GM06990 (cell line): ENCODE measurements around the gene MYCL.
A peak's percentile ranks its signal among the peaks of the same experiment; 100 is the strongest.

Experiments used
- DNase-seq: peaks from one replicate; pipeline ENCODE4 v3.0.0-alpha.2; 2011; ENCODE audit not compliant: insufficient read length; ENCODE audit errors: extremely low read depth
- H3K27me3 ChIP-seq: replicated peaks from 2 replicates; pipeline ENCODE4 v1.6.0; 2011; ENCODE audit warnings: low read length; ENCODE audit not compliant: control insufficient read depth, insufficient read depth
- H3K36me3 ChIP-seq: 2 replicates; pipeline ENCODE4 v1.5.1; 2011; ENCODE audit warnings: low read length; ENCODE audit not compliant: control insufficient read depth, insufficient read depth
- H3K4me3 ChIP-seq: replicated peaks from 2 replicates; pipeline ENCODE4 v1.5.1; 2011; ENCODE audit warnings: low read depth, mild to moderate bottlenecking, control low read depth, low read length
- CTCF ChIP-seq: IDR thresholded peaks from 2 replicates; pipeline ENCODE4 v1.5.1; 2011; ENCODE audit warnings: low read length, control low read depth, mild to moderate bottlenecking, inconsistent platforms; ENCODE audit not compliant: insufficient read depth, poor library complexity, severe bottlenecking

The MYCL gene

GRCh38 chr1:39900662-39901463 is 854 bp downstream of the MYCL start:
- no peaks in the 10 kb centered on the region; the same call in 1 of the 2 replicates for H3K27me3 ChIP-seq
- peak overlapping the region; percentile 79 for H3K4me3 ChIP-seq
- peak; percentile 37 for DNase-seq
- TF ChIP-seq CTCF, result no peak
- H3K36me3 ChIP-seq, result no peaks in the 10 kb centered on the region

- H3K27me3 ChIP-seq, result no peaks in the 10 kb centered on the region; the same call in 1 of the 2 replicates
- TF ChIP-seq CTCF, result no peak
- H3K4me3 ChIP-seq, result no peak overlapping the region
- H3K36me3 ChIP-seq, result no peaks in the 10 kb centered on the region
- DNase-seq, result no peak
Measured at GRCh38 chr1:39899611-39900538, 1.8 kb downstream of the MYCL start.

GRCh38 chr1:39898648-39899603 is 2.8 kb downstream of the MYCL start:
- DNase-seq, result no peak
- no peaks in the 10 kb centered on the region; the same call in 1 of the 2 replicates for H3K27me3 ChIP-seq
- TF ChIP-seq CTCF, result no peak
- no peaks in the 10 kb centered on the region for H3K36me3 ChIP-seq
- H3K4me3 ChIP-seq, result no peak overlapping the region

DNA sequence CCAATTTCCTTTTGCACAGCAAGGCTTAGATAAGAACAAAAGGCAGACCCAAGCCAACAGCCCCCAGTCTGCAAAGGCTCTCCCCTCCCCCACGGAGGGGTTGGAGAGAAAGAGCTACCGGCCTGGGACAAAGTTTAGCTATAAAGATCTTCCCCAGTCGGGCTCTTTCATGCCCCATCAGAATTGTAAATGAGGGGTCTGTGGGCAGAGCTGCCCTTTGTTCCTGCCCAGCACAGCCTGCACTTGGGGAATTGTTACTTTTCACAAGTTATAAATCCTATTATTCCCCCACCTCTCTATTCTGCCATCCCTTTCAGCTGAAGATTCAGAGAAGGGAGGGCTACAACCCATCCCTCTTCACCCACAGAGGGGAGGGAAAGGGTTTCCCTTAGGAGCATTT is 3.5 kb downstream of the MYCL start:
- H3K4me3 ChIP-seq, result no peak overlapping the region
- no peaks in the 10 kb centered on the region; the same call in 1 of the 2 replicates for H3K27me3 ChIP-seq
- no peak for DNase-seq

More for the DNA sequence above, 3.5 kb downstream of the MYCL start:
- no peak for TF ChIP-seq CTCF
- no peaks in the 10 kb centered on the region for H3K36me3 ChIP-seq
